IMR-90 (cell line): Measurements from ENCODE around the gene MFSD2B. TPM values are rescaled to one million over a fixed set of nuclear protein-coding genes. Genes with fewer than 3 reads are reported as not detected.

Source experiments
- ATAC-seq: fragments of 200-7000 bp; cut with Tn5 transposase; 2 replicates; pipeline ENCODE4 v1.9.1; 2020; ENCODE audit warnings: low read depth, mild to moderate bottlenecking, moderate library complexity
- BruUV-seq: library from RNA; stranded (reverse); fragments of 400-500 nt; replicated peaks from 2 replicates; lab custom pipeline; 2021; lab: Mats Ljungman, UMichigan
- CTCF ChIA-PET: fragments of 300-600 bp; formaldehyde crosslinking; extraction: SDS; loops from one replicate; lab custom pipeline; 2021; ENCODE audit warnings: antibody characterized with exemption; lab: Yijun Ruan, JAX
- POLR2A ChIA-PET: fragments of 300-600 bp; sonication (Branson Sonifier 250); formaldehyde crosslinking; loops from one replicate; lab custom pipeline; 2022; ENCODE audit warnings: antibody characterized with exemption; ENCODE audit not compliant: unreplicated experiment; lab: Charles Lee
- DNase-seq: peaks from one replicate; pipeline ENCODE4 v3.0.0; 2013
- H2AFZ ChIP-seq: replicated peaks from 2 replicates; pipeline ENCODE3; 2013; ENCODE audit warnings: low read length, mild to moderate bottlenecking; ENCODE audit not compliant: poor library complexity
- H2AK5ac ChIP-seq: 2 replicates; pipeline ENCODE4 v1.6.1; 2013; ENCODE audit warnings: low read depth, low read length, inconsistent platforms
- H2AK9ac ChIP-seq: replicated peaks from 2 replicates; pipeline ENCODE3; 2013; ENCODE audit warnings: mild to moderate bottlenecking, low read depth, low read length, moderate library complexity; ENCODE audit not compliant: poor library complexity
- H2BK120ac ChIP-seq: 2 replicates; pipeline ENCODE4 v1.6.1; 2013; ENCODE audit warnings: low read depth, low read length, inconsistent platforms
- H2BK15ac ChIP-seq: 3 replicates; pipeline ENCODE4 v1.6.1; 2013; ENCODE audit warnings: low read depth, low read length, inconsistent platforms
- H2BK20ac ChIP-seq: 2 replicates; pipeline ENCODE4 v1.6.1; 2013; ENCODE audit warnings: low read depth, mild to moderate bottlenecking, inconsistent platforms, low read length, moderate library complexity
- H2BK5ac ChIP-seq: 2 replicates; pipeline ENCODE4 v1.6.1; 2013; ENCODE audit warnings: mild to moderate bottlenecking, low read depth, low read length, inconsistent platforms; ENCODE audit not compliant: poor library complexity, severe bottlenecking
- H3K14ac ChIP-seq: replicated peaks from 2 replicates; pipeline ENCODE4 v1.6.1; 2013; ENCODE audit warnings: low read depth, low read length, inconsistent platforms
- H3K18ac ChIP-seq: 2 replicates; pipeline ENCODE4 v1.6.1; 2013; ENCODE audit warnings: low read depth, low read length, control low read depth
- H3K23ac ChIP-seq: 2 replicates; pipeline ENCODE4 v1.6.1; 2013; ENCODE audit warnings: low read depth, low read length, inconsistent platforms
- H3K27ac ChIP-seq: 2 replicates; pipeline ENCODE4 v1.5.1; 2013; ENCODE audit warnings: mild to moderate bottlenecking, control low read depth, low read length; ENCODE audit not compliant: insufficient read depth
- H3K27me3 ChIP-seq: 2 replicates; pipeline ENCODE4 v1.6.1; 2013; ENCODE audit warnings: low read length; ENCODE audit not compliant: control insufficient read depth, insufficient read depth
- H3K36me3 ChIP-seq: 2 replicates; pipeline ENCODE4 v1.6.1; 2013; ENCODE audit warnings: low read length, mixed read lengths; ENCODE audit not compliant: control insufficient read depth, insufficient read depth
- H3K4ac ChIP-seq: 2 replicates; pipeline ENCODE4 v1.6.1; 2013; ENCODE audit warnings: low read depth, low read length, inconsistent platforms
- H3K4me1 ChIP-seq: 2 replicates; pipeline ENCODE4 v1.6.1; 2013; ENCODE audit warnings: low read length, mixed read lengths; ENCODE audit not compliant: control insufficient read depth, insufficient read depth
- H3K4me2 ChIP-seq: 2 replicates; pipeline ENCODE4 v1.6.1; 2013; ENCODE audit warnings: low read depth, mild to moderate bottlenecking, control low read depth, low read length, moderate library complexity
- H3K4me3 ChIP-seq: 2 replicates; pipeline ENCODE4 v1.5.1; 2013; ENCODE audit warnings: low read depth, mild to moderate bottlenecking, control low read depth, low read length, moderate library complexity; ENCODE audit not compliant: insufficient read depth
- H3K56ac ChIP-seq: 2 replicates; pipeline ENCODE4 v1.6.1; 2013; ENCODE audit warnings: low read length, inconsistent platforms; ENCODE audit not compliant: insufficient read depth; ENCODE audit errors: extremely low read depth
- H3K79me1 ChIP-seq, 2 experiments: 2 replicates each; pipeline ENCODE4 v1.6.1; 2013; ENCODE audit warnings: low read length in 2 of 2, inconsistent platforms in 1 of 2, low read depth in 1 of 2
- H3K9ac ChIP-seq: 2 replicates; pipeline ENCODE4 v1.6.1; 2013; ENCODE audit warnings: low read depth, low read length, control low read depth
- H3K9me1 ChIP-seq: 2 replicates; pipeline ENCODE4 v1.6.1; 2013; ENCODE audit warnings: low read length, inconsistent platforms; ENCODE audit not compliant: insufficient read depth
- H3K9me3 ChIP-seq: 2 replicates; pipeline ENCODE4 v1.6.1; 2013; ENCODE audit warnings: low read length; ENCODE audit not compliant: control insufficient read depth, insufficient read depth
- H4K20me1 ChIP-seq: 2 replicates; pipeline ENCODE4 v1.6.1; 2013; ENCODE audit warnings: low read length, inconsistent platforms; ENCODE audit not compliant: insufficient read depth
- H4K5ac ChIP-seq: 2 replicates; pipeline ENCODE4 v1.6.1; 2013; ENCODE audit warnings: mild to moderate bottlenecking, low read depth, low read length, control low read depth
- H4K8ac ChIP-seq, 2 experiments: 2 replicates each; pipeline ENCODE4 v1.6.1; 2013; ENCODE audit warnings: low read depth in 2 of 2, low read length in 2 of 2, control low read depth in 1 of 2, inconsistent platforms in 1 of 2
- H4K91ac ChIP-seq: 2 replicates; pipeline ENCODE4 v1.6.1; 2013; ENCODE audit warnings: low read depth, low read length, inconsistent platforms; ENCODE audit not compliant: insufficient read depth
- BHLHE40 ChIP-seq: fragments of 150-350 bp; IDR thresholded peaks from 2 replicates; pipeline ENCODE4 v1.6.1; 2016; ENCODE audit warnings: mild to moderate bottlenecking, low read depth, low read length
- CEBPB ChIP-seq: IDR thresholded peaks from 2 replicates; pipeline ENCODE4 v1.6.1; 2012; ENCODE audit warnings: low read depth, low read length, improper control_type of control experiment
- CHD1 ChIP-seq: IDR thresholded peaks from 2 replicates; pipeline ENCODE4 v1.6.1; 2012; ENCODE audit warnings: low read depth, low read length, improper control_type of control experiment
- CTCF ChIP-seq: conservative IDR thresholded peaks from 2 replicates; pipeline ENCODE4 v1.5.1; 2012; ENCODE audit warnings: mild to moderate bottlenecking, low read depth, low read length, improper control_type of control experiment
- ELK1 ChIP-seq: fragments of 150-350 bp; IDR thresholded peaks from 2 replicates; pipeline ENCODE4 v1.6.1; 2016; ENCODE audit warnings: low read depth, mild to moderate bottlenecking, low read length, moderate library complexity, borderline replicate concordance
- FOS ChIP-seq: fragments of 150-350 bp; IDR thresholded peaks from 2 replicates; pipeline ENCODE4 v1.6.1; 2016; ENCODE audit warnings: low read depth, low read length
- MAFK ChIP-seq: IDR thresholded peaks from 2 replicates; pipeline ENCODE4 v1.6.1; 2012; ENCODE audit warnings: low read depth, low read length, improper control_type of control experiment
- MAZ ChIP-seq: IDR thresholded peaks from 2 replicates; pipeline ENCODE4 v1.6.1; 2012; ENCODE audit warnings: low read depth, mild to moderate bottlenecking, low read length, improper control_type of control experiment, moderate library complexity, borderline replicate concordance
- MXI1 ChIP-seq: IDR thresholded peaks from 2 replicates; pipeline ENCODE4 v1.6.1; 2012; ENCODE audit warnings: low read depth, mild to moderate bottlenecking, low read length, moderate library complexity, borderline replicate concordance
- NFE2L2 ChIP-seq: fragments of 150-350 bp; IDR thresholded peaks from 2 replicates; pipeline ENCODE4 v1.6.1; 2016; ENCODE audit warnings: low read depth, mild to moderate bottlenecking, low read length
- POLR2A ChIP-seq: IDR thresholded peaks from 2 replicates; pipeline ENCODE4 v1.6.1; 2012; ENCODE audit warnings: mild to moderate bottlenecking, low read depth, low read length
- RAD21 ChIP-seq: IDR thresholded peaks from 2 replicates; pipeline ENCODE4 v1.6.1; 2012; ENCODE audit warnings: low read length, improper control_type of control experiment
- RCOR1 ChIP-seq: IDR thresholded peaks from 2 replicates; pipeline ENCODE4 v1.6.1; 2012; ENCODE audit warnings: mild to moderate bottlenecking, low read length, improper control_type of control experiment; ENCODE audit not compliant: insufficient replicate concordance
- RFX5 ChIP-seq: IDR thresholded peaks from 2 replicates; pipeline ENCODE4 v1.8.0; 2012; ENCODE audit warnings: low read depth, mild to moderate bottlenecking, low read length, moderate library complexity
- SMC3 ChIP-seq: fragments of 150-350 bp; IDR thresholded peaks from 2 replicates; pipeline ENCODE4 v1.6.1; 2016; ENCODE audit warnings: low read depth, mild to moderate bottlenecking, antibody characterized with exemption, low read length, moderate library complexity
- USF2 ChIP-seq: fragments of 150-350 bp; IDR thresholded peaks from 2 replicates; pipeline ENCODE4 v1.6.1; 2017; ENCODE audit warnings: mild to moderate bottlenecking, antibody characterized with exemption, low read length, low read depth
- WGBS, 2 experiments: methylation state at CpG; one replicate each; pipeline versions ENCODE4 v1.1.5 to v1.1.7; 2013; ENCODE audit warnings: missing lambda C conversion rate in 2 of 2; ENCODE audit not compliant: insufficient read length in 1 of 2; ENCODE audit errors: extremely low coverage in 2 of 2; 5-methylcytosine and 5-hydroxymethylcytosine counted together
- dilution Hi-C: fragments of 300-500 bp; cut with HindIII; formaldehyde crosslinking; loops from one replicate; pipeline ENCODE4 v1.14.3; 2018; ENCODE audit warnings: low sequenced_read_pairs; ENCODE audit not compliant: unreplicated experiment
- in situ Hi-C: fragments of 300-500 bp; cut with MboI; formaldehyde crosslinking; loops from 3 replicates; pipeline ENCODE4 v1.14.3; 2019; ENCODE audit warnings: low sequenced_read_pairs, inconsistent platforms, mixed read lengths
- intact Hi-C: fragments of 100-400 bp; cut with micrococcal nuclease; formaldehyde crosslinking; loops from 2 replicates; pipeline ENCODE4 v1.10.0; 2022
- polyA plus RNA-seq, 3 experiments: library from polyadenylated mRNA; depleted of rRNA; stranded (reverse); fragments of >200 nt; gene quantifications; 2 replicates each; pipeline ENCODE4 v1.2.3, GENCODE V29; 2012; ENCODE audit warnings: low replicate concordance in 1 of 3
- total RNA-seq: library from RNA; depleted of rRNA; stranded (reverse); fragments of >200 nt; gene quantifications from 2 replicates; pipeline ENCODE4 v1.2.3, GENCODE V29; 2012

Gene MFSD2B
- total and polyA plus RNA-seq, 2 of the 4 experiments (the other 2 are of a cell fraction): 0.05 TPM; not detected in 1

GRCh38 chr2:24026233-24026632, 16.3 kb downstream of the MFSD2B start:
- Histone ChIP-seq H3K4me1 (peaks cover 4% of the 10 kb centered on the region), H3K27me3 (no peaks in the 10 kb centered on the region), H2BK15ac (no peak overlapping the region), H4K8ac (no peak overlapping the region), H2BK20ac (no peak overlapping the region), H3K56ac (no peak overlapping the region), H3K9me3 (no peaks in the 10 kb centered on the region), H3K4me2 (no peak overlapping the region), H3K4me3 (no peak overlapping the region), H4K5ac (no peak overlapping the region), H4K20me1 (no peaks in the 10 kb centered on the region; the same call in 1 of the 2 replicates), H4K91ac (no peak overlapping the region), H3K27ac (no peak overlapping the region), H3K14ac (no peak overlapping the region), H3K23ac (no peak overlapping the region), H2AFZ (no peak overlapping the region), H3K4ac (no peak overlapping the region), H2AK5ac (no peak overlapping the region), H3K9me1 (peaks cover 14% of the 10 kb centered on the region), H2BK5ac (no peak overlapping the region), H3K18ac (no peak overlapping the region), H3K36me3 (peaks cover 23% of the 10 kb centered on the region), H3K79me1 (peaks cover 2 to 19% of the 10 kb centered on the region in 2 experiments; a peak in 3 of 4 replicates), H3K9ac (no peak overlapping the region; the same call in 1 of the 2 replicates), H2AK9ac (no peak overlapping the region), H2BK120ac (no peak overlapping the region)
- ATAC-seq (no peak), DNase-seq (no peak)
- intact Hi-C loops (no loop called here), in situ Hi-C loops (no loop called here), dilution Hi-C loops (no loop called here)
- no CpG with 5 or more reads among the region's 2 CpGs for WGBS, 2 experiments
- TF ChIP-seq CHD1 (no peak), CTCF (no peak), SMC3 (no peak), FOS (no peak), RAD21 (no peak), POLR2A (no peak), BHLHE40 (no peak), USF2 (no peak), MXI1 (no peak), RCOR1 (no peak), MAFK (no peak), NFE2L2 (no peak), RFX5 (no peak), MAZ (no peak), CEBPB (no peak), ELK1 (no peak)
- ChIA-PET POLR2A (no interaction called here), CTCF (interaction anchor here (0.6 kb wide), 2 partner anchors 45 to 86 kb away, joined by 4 to 7 read pairs; partner anchors contain the start of gene UBXN2A)
- no TSS peak for BruUV-seq
